CD4-positive, alpha-beta memory T cell (primary cell): ENCODE measurements around the gene RCOR1. TPM values are rescaled to one million over a fixed set of nuclear protein-coding genes. Genes with fewer than 3 reads are reported as not detected.

Experiments used
- polyA plus RNA-seq, 2 donors: library from polyadenylated mRNA; unstranded; fragments of 300-500 nt; fragmentation: Illumina TruSeq; gene quantifications; one replicate each; pipeline ENCODE4 v1.2.3, GENCODE V29; 2021
- total RNA-seq, 2 experiments: library from RNA; stranded (reverse); gene quantifications; one replicate each; pipeline ENCODE4 v1.2.3, GENCODE V29; 2021

Gene RCOR1
- total and polyA plus RNA-seq, 4 experiments from 2014 or later = 0.09 to 21.5 (median 10.2) TPM

Other genes with a start within 250 kb of the RCOR1 start
- 10 to 100 TPM; 31.5 to 32.3 TPM for gene CINP, start 229.8 kb upstream of the RCOR1 start, total RNA-seq
- 10 to 100 TPM; 31.3 to 37.7 TPM for gene CINP, start 229.8 kb upstream of the RCOR1 start, polyA plus RNA-seq
- gene TECPR2, start 229.7 kb upstream of the RCOR1 start, total RNA-seq = 10 to 100 TPM in 1 of 2 experiments, 1 to 10 TPM in 1; 9.9 to 12.6 TPM
- 1 to 10 TPM in 1 of 2 donors, under 1 TPM in 1; 0.89 to 5.6 TPM for gene TECPR2, start 229.7 kb upstream of the RCOR1 start, polyA plus RNA-seq
- gene ANKRD9, start 82.9 kb upstream of the RCOR1 start, total RNA-seq = 1 to 10 TPM; 1.8 to 2.5 TPM
- gene ANKRD9, start 82.9 kb upstream of the RCOR1 start, polyA plus RNA-seq = under 1 TPM in 1 of 2 donors, not detected in 1; 0.69 TPM
- gene TRAF3, start 184.8 kb downstream of the RCOR1 start, total RNA-seq = 10 to 100 TPM; 43.4 to 44.8 TPM
- gene TRAF3, start 184.8 kb downstream of the RCOR1 start, polyA plus RNA-seq = 10 to 100 TPM; 14.9 to 21.0 TPM